Ishikawa (cell line): ENCODE measurements around the gene SAT2.

ENCODE experiments used
- CEBPB ChIP-seq: IDR thresholded peaks from 2 replicates; pipeline ENCODE4 v1.6.1; 2012
- CREB1 ChIP-seq: IDR thresholded peaks from 2 replicates; pipeline ENCODE4 v1.6.1; 2012; ENCODE audit warnings: low read depth
- EGR1 ChIP-seq: IDR thresholded peaks from 2 replicates; pipeline ENCODE4 v1.6.1; 2012
- EP300 ChIP-seq: IDR thresholded peaks from 2 replicates; pipeline ENCODE4 v1.6.1; 2012; ENCODE audit warnings: borderline replicate concordance
- FOXM1 ChIP-seq: IDR thresholded peaks from 2 replicates; pipeline ENCODE4 v1.6.1; 2012; ENCODE audit warnings: low read depth, borderline replicate concordance
- MAX ChIP-seq: IDR thresholded peaks from 2 replicates; pipeline ENCODE4 v1.6.1; 2012
- NFIC ChIP-seq: IDR thresholded peaks from 2 replicates; pipeline ENCODE4 v1.6.1; 2012
- RAD21 ChIP-seq: IDR thresholded peaks from 2 replicates; pipeline ENCODE4 v1.6.1; 2012; ENCODE audit warnings: low read depth
- REST ChIP-seq: IDR thresholded peaks from 2 replicates; pipeline ENCODE4 v1.6.1; 2012; ENCODE audit warnings: low read depth, mild to moderate bottlenecking
- TAF1 ChIP-seq: IDR thresholded peaks from 2 replicates; pipeline ENCODE4 v1.6.1; 2012; ENCODE audit warnings: low read depth, mild to moderate bottlenecking
- TCF12 ChIP-seq: IDR thresholded peaks from 2 replicates; pipeline ENCODE4 v1.6.1; 2012; ENCODE audit warnings: low read depth
- TEAD4 ChIP-seq: IDR thresholded peaks from 2 replicates; pipeline ENCODE4 v1.6.1; 2012
- USF1 ChIP-seq: IDR thresholded peaks from 2 replicates; pipeline ENCODE4 v1.6.1; 2012
- YY1 ChIP-seq: IDR thresholded peaks from 2 replicates; pipeline ENCODE4 v1.6.1; 2012; ENCODE audit warnings: low read depth
- ZBTB7A ChIP-seq: IDR thresholded peaks from 2 replicates; pipeline ENCODE4 v1.6.1; 2012; ENCODE audit warnings: low read depth

The SAT2 gene

GRCh38 chr17:7629939-7630571 lies 2.4 kb upstream of the SAT2 start, which contains the start of gene SHBG:
TSS of gene SHBG (plus strand) at chr17:7630135. CDS start at chr17:7630173, 38 bp downstream.
- TF ChIP-seq ZBTB7A: no peak
- TF ChIP-seq MAX: no peak

- TF ChIP-seq TEAD4 (no peak), NFIC (no peak), EGR1 (no peak), RAD21 (no peak), ZBTB7A (no peak), YY1 (no peak), TCF12 (no peak), MAX (no peak), REST (no peak), CEBPB (no peak), EP300 (no peak), USF1 (no peak), TAF1 (no peak), CREB1 (no peak), FOXM1 (no peak)
These were observed 718 bp downstream of the SAT2 start for GRCh38 chr17:7626956-7627249.

- no peak for TF ChIP-seq USF1
- TF ChIP-seq CEBPB: no peak
- no peak for TF ChIP-seq RAD21
- TF ChIP-seq CREB1: no peak
- no peak for TF ChIP-seq TAF1
- no peak for TF ChIP-seq REST
- no peak for TF ChIP-seq FOXM1
- no peak for TF ChIP-seq TEAD4
- no peak for TF ChIP-seq ZBTB7A
- no peak for TF ChIP-seq MAX
- TF ChIP-seq EP300: no peak
- TF ChIP-seq TCF12: no peak
These were observed 1.3 kb downstream of the SAT2 start for GRCh38 chr17:7626307-7626706.

- TF ChIP-seq YY1: no peak
- TF ChIP-seq EGR1: no peak
- TF ChIP-seq NFIC: no peak
- no peak for TF ChIP-seq CEBPB
These were observed 4.0 kb downstream of the SAT2 start for GRCh38 chr17:7623661-7624060.

- TF ChIP-seq MAX (no peak), REST (no peak), TEAD4 (no peak), FOXM1 (no peak), CREB1 (no peak), TAF1 (no peak), NFIC (no peak), EGR1 (no peak), USF1 (no peak), TCF12 (no peak), EP300 (no peak), CEBPB (no peak), RAD21 (no peak)
These were observed 6.8 kb downstream of the SAT2 start for GRCh38 chr17:7620835-7621234.
